NCI-H510A treated with DMSO at 0.1 percent for 48 hours (cell line): ENCODE data around the gene PFKFB2.
"Not testable (repeated sequence)": the region's sequence is repeated elsewhere in the genome, so short reads cannot be mapped to it uniquely, and the experiment has no call there.

Experiments
- DNase-seq: peaks from one replicate; lab custom pipeline; 2025; lab: John Stamatoyannopoulos, UW

Gene PFKFB2

GRCh38 chr1:207039380-207040180 lies 13.5 kb upstream of the PFKFB2 start:
- DNase-seq = no peak

- DNase-seq = no peak
Measured at GRCh38 chr1:207040181-207040533, 12.9 kb upstream of the PFKFB2 start.

GRCh38 chr1:207041397-207041796 lies 11.7 kb upstream of the PFKFB2 start:
- not testable (repeated sequence) for DNase-seq

GRCh38 chr1:207045453-207045852 lies 7.6 kb upstream of the PFKFB2 start:
- no peak for DNase-seq

GRCh38 chr1:207047505-207047904 lies 5.6 kb upstream of the PFKFB2 start:
- no peak for DNase-seq

- DNase-seq = no peak
Measured at GRCh38 chr1:207048041-207048440, 5.0 kb upstream of the PFKFB2 start.

- DNase-seq = no peak
Measured at GRCh38 chr1:207049054-207049453, 4.0 kb upstream of the PFKFB2 start.

GRCh38 chr1:207049514-207049913 lies 3.6 kb upstream of the PFKFB2 start:
- no peak for DNase-seq

GRCh38 chr1:207049974-207050391 lies 3.1 kb upstream of the PFKFB2 start:
- DNase-seq = peak; percentile 72

GRCh38 chr1:207050480-207051190 lies 2.4 kb upstream of the PFKFB2 start:
- DNase-seq = peak; percentile 84

- peak; percentile 70 for DNase-seq
Measured at GRCh38 chr1:207051191-207051943, 1.7 kb upstream of the PFKFB2 start, which contains the start of gene YOD1. Gene YOD1 (minus strand): TSS chr1:207051208. CDS start chr1:207051030, 178 bp downstream.

GRCh38 chr1:207054491-207054890 lies 1.4 kb downstream of the PFKFB2 start:
- no peak for DNase-seq

GRCh38 chr1:207055386-207056001 lies 2.4 kb downstream of the PFKFB2 start:
- no peak for DNase-seq

GRCh38 chr1:207056673-207057072 lies 3.6 kb downstream of the PFKFB2 start:
- no peak for DNase-seq

- DNase-seq = peak; percentile 21
Measured at GRCh38 chr1:207058252-207058651, 5.2 kb downstream of the PFKFB2 start.

GRCh38 chr1:207058878-207059867 lies 6.1 kb downstream of the PFKFB2 start:
- peak; percentile 83 for DNase-seq

GRCh38 chr1:207059881-207060280 lies 6.8 kb downstream of the PFKFB2 start:
- DNase-seq = no peak

GRCh38 chr1:207060596-207060995 lies 7.5 kb downstream of the PFKFB2 start:
- no peak for DNase-seq

GRCh38 chr1:207062058-207062457 lies 9.0 kb downstream of the PFKFB2 start:
- DNase-seq = no peak

- no peak for DNase-seq
Measured at GRCh38 chr1:207063014-207063413, 9.9 kb downstream of the PFKFB2 start.

- DNase-seq = no peak
Measured at GRCh38 chr1:207064561-207064960, 11.5 kb downstream of the PFKFB2 start.
